Gastrocnemius medialis (tissue), 4 donors: ENCODE data around the gene MX1.

Source experiments
- CTCF ChIP-seq, 5 experiments: fragments of 450-650 bp in 3 of 5; fragments of 200-600 bp in 2 of 5; sonication (generic) in 2 of 5; IDR thresholded peaks in 4 of 5; conservative IDR thresholded peaks in 1 of 5; 1 replicate in 4 of 5; 2 replicates in 1 of 5; pipeline ENCODE4 v1.5.1; 2016 to 2019; ENCODE audit warnings: antibody characterized with exemption in 5 of 5, mild to moderate bottlenecking in 3 of 5, moderate library complexity in 3 of 5
- POLR2A ChIP-seq, 2 donors: fragments of 450-650 bp; IDR thresholded peaks; one replicate each; pipeline ENCODE4 v1.6.1; 2017; ENCODE audit warnings: antibody characterized with exemption in 2 of 2, mild to moderate bottlenecking in 2 of 2, moderate library complexity in 2 of 2

DNA sequence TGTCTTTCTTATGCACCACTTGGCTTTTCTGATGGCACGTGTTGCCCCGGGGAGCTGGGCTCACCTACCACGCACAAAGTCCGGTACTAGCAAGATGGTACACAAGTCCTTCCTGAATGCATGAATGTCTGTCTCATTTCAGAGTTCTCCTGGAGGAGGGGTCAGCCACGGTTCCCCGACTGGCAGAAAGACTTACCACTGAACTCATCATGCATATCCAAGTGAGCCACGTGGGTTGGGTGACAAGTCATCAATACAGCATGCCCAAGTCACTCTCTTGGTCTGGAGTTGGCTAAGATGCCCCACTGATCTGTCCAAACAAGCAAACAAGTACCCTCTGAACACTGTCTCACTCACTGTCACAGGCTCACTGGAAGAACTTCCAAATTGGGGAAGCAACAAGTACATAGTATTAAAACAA is 28.6 kb upstream of the MX1 start:
- TF ChIP-seq CTCF (IDR thresholded peaks at IDR 0.05 in 4 of 5, conservative IDR thresholded peaks at IDR 0.05 in 1 of 5) (no peak), POLR2A (IDR thresholded peaks at IDR 0.05) (no peak)
